Erythroblast (primary cell): ENCODE data around the gene NAPEPLD.
"Not testable (repeated sequence)": the region's sequence is repeated elsewhere in the genome, so short reads cannot be mapped to it uniquely, and the experiment has no call there.

Experiments used
- DNase-seq, 2 experiments: peaks; one replicate each; lab custom pipeline; 2025; lab: John Stamatoyannopoulos, UW
- GATA1 ChIP-seq: IDR thresholded peaks from 2 replicates; pipeline ENCODE4 v1.6.1; 2011; ENCODE audit warnings: low read depth, mild to moderate bottlenecking, control low read depth, low read length, moderate library complexity
- POLR2A ChIP-seq: IDR thresholded peaks from 2 replicates; pipeline ENCODE4 v1.6.1; 2011; ENCODE audit warnings: mild to moderate bottlenecking, low read length

The NAPEPLD gene

DNA sequence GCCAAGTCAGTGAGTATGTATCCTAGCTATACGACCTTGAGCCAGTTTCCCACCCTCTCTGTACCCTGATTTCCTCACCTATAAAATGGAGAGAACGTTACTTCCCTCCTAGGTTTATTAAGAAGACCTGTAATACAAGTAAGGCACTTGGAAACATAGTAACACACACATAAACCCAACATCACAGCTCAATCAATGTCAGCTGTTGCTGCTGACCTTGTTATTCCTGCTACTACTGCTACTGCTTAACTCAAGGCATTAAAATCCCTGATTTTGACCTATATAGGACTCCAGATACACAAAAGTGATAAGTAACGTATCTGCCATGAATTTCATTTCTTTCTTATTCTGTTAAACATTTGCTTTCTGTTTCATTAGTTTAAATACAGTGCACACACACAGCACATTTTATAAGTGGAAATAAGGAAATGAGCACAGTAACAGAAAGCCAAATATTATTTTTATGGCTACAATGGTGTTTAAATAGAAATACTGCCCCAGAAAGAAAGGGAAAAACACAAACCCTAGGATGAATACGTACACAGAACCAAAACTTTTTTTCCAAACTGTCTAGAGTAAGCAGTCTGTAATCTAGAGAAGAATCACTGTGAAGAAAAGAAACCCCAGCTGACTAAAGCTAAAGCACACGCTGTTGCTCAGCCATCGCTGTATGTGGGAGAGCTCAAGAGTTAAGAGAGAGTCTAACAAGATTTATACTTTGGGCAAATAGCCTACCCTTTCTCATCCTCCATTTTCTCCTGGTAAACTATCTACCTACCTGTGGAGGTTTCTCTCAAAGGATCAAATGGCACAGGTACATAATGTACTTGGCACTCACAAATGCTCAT lies 19.0 kb downstream of the NAPEPLD start:
- no peak for TF ChIP-seq POLR2A
- TF ChIP-seq GATA1: no peak
- no peak for DNase-seq

DNA sequence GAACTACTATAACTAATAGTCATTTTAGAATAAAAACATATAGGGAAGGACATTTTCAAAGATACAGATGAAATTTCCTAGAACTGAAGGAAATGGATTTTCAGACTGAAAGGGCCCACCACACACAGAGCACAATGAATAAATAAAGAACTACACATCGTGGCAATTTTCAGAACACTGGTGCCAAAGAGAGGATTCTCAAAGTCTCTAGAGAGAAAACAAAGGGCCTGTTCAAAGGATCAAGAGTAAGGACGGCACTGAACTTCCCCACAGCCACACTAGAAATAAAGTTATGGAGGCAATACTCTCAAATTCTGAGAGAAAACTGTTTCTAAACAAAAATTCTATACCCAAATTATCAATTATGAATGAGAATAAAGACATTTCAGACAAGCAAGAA lies 21.9 kb downstream of the NAPEPLD start:
- TF ChIP-seq POLR2A: no peak
- no peak for TF ChIP-seq GATA1

DNA sequence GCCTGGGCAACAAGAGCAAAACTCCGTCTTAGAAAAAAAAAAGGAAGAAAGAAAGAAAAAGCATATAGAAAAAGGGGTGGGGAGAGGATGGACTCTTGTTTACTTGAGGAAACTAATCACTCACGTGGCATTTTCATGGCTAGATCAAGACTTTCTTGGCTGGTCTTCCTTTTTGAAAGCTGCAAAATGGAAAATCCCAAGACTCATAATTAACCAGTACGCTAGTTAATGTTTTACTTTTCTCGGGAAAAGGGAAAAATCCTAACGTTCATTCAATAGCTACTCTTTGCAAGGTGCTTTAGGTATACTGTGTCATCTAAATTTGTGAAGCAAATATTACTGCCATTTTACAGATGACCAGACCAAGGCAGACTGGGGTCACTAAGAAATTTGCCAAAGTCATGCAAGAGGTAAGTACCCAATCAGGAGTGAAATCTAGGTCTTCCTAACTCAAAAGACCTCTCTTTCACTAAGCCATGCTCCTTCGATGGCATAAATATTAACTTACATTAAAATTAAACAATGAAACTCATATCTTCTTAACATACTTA lies 24.4 kb downstream of the NAPEPLD start:
- DNase-seq: no peak
- TF ChIP-seq GATA1 (no peak), POLR2A (no peak)

More for the DNA sequence above, 21.9 kb downstream of the NAPEPLD start:
- DNase-seq: no peak

DNA sequence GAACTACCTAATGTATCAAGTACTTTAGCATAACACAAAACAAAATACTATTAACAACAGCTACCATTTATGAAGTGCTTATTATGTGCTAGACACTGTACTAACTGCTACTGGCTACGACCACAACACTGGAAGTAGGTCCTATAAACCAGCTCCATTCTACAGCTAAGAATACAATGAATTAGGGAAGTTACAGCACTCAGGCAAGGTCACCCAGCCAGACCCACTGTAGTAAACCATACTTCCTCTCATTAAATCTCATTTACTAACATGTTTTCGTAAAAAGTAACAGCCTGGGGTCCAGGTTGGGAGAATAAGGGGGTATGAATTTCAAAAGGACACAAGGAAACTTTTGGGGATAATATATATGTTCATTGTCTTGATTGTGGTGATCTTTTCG lies 25.4 kb downstream of the NAPEPLD start:
- TF ChIP-seq GATA1: no peak
- no peak for TF ChIP-seq POLR2A
- no peak for DNase-seq

DNA sequence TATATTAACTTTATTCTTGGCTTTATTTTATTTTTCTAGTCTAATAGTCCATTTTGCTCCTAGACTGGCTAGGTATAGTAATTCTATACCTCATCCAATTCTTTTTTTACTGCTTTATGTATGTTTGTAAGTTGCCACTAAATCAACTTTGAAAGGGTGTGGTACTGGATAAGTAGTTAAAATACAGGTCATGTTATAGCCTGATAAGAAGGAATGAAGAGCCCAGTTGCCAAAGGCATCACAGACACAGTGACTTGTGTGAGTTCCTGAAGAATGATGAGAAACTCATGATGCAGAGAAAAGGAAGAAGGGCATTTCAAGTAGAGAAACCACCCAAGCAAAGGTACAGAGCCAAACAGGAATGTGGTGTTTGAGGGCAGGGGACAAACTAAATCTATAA lies 27.3 kb downstream of the NAPEPLD start:
- DNase-seq: peak; percentile 83 to 92
- TF ChIP-seq POLR2A: peak; percentile 14
- no peak for TF ChIP-seq GATA1

DNA sequence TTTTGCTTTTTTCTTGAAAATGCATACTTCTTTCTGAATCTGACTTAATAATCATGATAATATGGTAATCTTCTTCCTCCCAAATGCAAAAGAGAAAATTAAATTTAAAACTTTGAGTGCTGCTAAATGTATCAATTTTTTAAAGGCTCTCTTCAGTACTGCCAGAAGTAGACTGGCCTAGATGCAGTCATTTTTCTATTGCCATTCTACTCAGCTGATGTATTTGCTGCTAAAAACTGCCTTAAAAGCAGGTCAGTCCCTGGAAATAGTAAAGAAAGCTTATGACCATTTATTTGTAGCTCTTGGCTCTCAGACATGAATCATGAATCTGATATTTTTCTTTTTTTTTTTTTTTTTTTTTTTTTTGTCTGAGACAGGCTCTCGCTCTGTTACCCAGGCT lies 28.5 kb downstream of the NAPEPLD start:
- no peak for TF ChIP-seq GATA1
- no peak for TF ChIP-seq POLR2A
- DNase-seq: no peak

DNA sequence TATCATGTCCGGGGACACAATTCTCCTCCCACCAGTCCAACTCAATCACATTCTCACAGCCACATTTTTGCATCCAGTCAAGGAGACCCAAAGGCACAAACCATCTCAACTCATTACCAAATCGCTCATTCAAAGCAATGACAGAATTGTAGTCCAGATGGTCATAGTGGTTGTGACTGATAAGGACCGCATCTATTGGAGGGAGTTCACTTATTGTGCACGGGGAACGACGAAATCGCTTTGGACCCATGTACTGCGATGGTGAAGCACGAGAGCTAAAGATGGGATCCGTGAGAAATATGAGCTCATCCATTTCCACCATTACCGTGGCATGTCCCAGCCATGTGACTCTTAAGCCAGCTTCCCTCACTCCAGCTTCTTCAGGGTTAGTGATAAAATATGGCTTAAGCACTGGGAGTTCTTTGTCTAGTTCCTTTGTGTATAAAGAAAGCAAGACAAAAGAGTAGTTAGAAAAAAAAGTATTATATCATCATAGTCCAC lies 29.1 kb downstream of the NAPEPLD start:
- peak; percentile 29 to 66 for DNase-seq
- TF ChIP-seq POLR2A (no peak), GATA1 (no peak)

DNA sequence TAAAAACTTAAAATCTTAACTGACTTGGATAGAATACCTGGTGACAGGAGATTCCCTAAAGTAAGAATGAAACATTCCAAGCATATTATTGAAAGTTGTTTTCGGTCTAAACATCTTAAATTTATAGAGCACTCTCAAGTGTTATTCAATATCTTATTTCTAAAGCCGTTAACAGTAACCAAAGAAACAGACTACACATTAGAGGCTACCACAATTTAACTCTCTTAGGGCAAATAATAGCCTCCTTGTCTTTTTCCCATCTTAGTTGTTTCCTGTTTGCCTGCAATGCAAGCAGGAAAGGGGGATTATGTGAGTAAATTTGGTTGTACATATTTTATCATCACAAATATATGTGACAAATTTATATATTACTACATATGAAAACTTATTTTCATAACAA lies 31.4 kb downstream of the NAPEPLD start:
- no peak for TF ChIP-seq GATA1
- no peak for TF ChIP-seq POLR2A

DNA sequence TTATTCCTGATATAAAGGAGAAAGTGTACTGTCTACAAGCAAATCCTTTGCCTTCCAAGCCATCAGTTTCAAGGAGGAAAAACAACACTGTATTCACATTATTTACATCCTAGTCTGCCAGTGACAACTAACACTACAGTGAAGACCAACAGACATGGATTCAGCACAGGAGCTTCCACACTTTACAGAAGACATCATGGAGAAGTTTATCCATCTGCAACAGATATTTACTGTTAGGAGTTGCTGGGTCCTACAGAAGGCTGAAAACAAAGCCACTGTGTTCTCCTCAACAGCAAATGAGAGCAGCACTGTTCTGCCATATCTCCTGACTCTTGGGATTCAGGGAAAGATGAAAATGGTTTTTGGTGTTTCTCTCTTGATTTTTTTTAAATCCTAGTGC lies 31.9 kb downstream of the NAPEPLD start:
- DNase-seq: no peak
- no peak for TF ChIP-seq GATA1
- TF ChIP-seq POLR2A: no peak

More for the DNA sequence above, 31.4 kb downstream of the NAPEPLD start:
- no peak for DNase-seq

DNA sequence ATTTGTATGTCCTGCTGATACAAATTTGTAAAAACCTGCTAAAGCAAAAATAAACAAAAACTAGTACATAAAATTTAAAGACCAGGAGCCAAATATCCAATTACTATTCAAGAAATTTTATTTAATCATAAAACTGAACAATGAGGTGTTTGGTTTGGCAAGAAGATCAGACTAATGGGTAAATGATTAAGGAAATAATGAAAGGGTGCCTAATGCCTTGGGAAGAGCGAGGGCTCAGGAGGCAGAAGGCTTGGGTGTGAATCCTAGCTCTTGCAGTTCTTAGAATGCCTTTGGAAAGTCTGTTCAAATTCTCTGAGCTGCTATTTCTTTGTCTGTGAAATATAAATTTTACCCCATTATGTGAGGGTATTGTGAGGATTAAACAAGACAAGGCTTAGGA lies 32.4 kb downstream of the NAPEPLD start:
- TF ChIP-seq GATA1: no peak
- TF ChIP-seq POLR2A: no peak
- DNase-seq: no peak

DNA sequence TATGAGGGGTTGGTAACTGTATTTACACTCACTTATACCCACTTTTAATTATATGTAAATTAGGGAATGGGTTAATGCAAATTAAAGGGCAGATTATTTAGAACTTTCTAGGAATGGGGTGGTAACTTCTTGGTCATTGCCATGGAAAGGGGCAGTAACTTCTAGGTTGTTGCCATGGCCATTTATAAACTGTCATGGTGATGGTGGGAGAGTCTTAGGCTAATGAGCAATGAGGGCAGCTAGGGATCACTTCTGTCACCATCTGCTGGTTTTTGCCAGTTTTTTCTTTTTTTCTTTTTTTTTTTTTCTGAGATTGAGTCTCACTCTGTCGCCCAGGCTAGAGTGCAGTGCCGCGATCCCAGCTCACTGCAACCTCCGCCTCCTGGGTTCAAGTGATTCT lies 33.1 kb downstream of the NAPEPLD start:
- no peak for TF ChIP-seq POLR2A
- TF ChIP-seq GATA1: no peak
- no peak for DNase-seq

DNA sequence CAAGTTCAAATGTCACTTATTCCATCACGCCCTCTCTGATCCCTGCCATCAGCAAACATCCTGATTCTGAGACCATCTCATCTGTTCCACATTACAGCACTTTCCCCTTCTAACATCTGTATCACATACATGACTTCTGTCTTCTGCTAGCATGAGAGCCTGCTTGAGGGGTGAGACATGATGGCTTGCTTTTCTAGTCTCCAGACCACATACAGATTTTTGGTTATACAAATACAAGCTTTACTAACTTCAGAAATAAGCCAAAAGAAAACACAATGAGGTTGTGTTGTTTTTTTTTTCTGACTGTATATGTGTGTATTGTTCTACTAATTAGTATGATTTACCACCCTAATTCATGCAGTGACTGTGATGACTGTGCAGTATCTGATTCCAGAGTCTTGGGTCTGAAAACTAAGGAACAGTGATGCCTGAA lies 34.3 kb downstream of the NAPEPLD start:
- DNase-seq: no peak
- TF ChIP-seq POLR2A (no peak), GATA1 (no peak)

DNA sequence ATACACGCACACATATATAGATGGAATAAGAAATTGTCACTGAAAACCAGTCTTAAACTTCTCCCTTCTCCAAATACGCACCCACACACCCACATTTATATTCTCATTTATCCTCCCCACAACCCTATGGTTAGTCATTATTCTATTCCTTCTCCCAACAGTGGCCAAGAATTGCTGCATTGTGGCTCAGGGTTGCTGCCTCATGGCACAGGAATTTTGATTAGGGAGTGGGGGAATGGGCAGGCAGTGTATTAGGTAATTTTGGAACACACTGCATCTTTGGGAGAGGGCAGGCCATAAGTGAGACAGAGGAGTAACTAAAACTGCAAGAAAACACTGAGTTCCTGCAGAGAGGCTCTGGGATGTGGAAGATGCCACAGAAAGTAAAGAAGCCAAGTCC lies 35.7 kb downstream of the NAPEPLD start:
- no peak for DNase-seq

DNA sequence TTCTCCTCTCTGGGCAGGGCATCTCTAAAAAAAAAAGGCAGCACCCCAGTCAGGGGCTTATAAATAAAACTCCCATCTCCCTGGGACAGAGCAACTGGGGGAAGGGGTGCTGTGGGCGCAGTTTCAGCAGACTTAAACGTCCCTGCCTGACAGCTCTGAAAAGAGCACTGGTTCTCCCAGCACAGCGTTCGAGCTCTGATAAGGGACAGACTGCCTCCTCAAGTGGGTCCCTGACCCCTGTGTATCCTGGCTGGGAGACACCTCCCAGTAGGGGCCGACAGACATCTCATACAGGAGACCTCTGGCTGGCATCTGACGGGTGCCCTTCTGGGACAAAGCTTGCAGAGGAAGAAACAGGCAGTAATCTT lies 42.2 kb downstream of the NAPEPLD start:
- DNase-seq: not testable (repeated sequence)

More for the DNA sequence above, 35.7 kb downstream of the NAPEPLD start:
- TF ChIP-seq GATA1 (no peak), POLR2A (no peak)
